IMR-90 (cell line): ENCODE results near the gene RC3H1. TPM values are rescaled to one million over a fixed set of nuclear protein-coding genes. Genes with fewer than 3 reads are reported as not detected.

Experiments
- ATAC-seq: fragments of 200-7000 bp; cut with Tn5 transposase; 2 replicates; pipeline ENCODE4 v1.9.1; 2020; ENCODE audit warnings: low read depth, mild to moderate bottlenecking, moderate library complexity
- BruUV-seq: library from RNA; stranded (reverse); fragments of 400-500 nt; replicated peaks from 2 replicates; lab custom pipeline; 2021; lab: Mats Ljungman, UMichigan
- CTCF ChIA-PET: fragments of 300-600 bp; formaldehyde crosslinking; extraction: SDS; loops from one replicate; lab custom pipeline; 2021; ENCODE audit warnings: antibody characterized with exemption; lab: Yijun Ruan, JAX
- POLR2A ChIA-PET: fragments of 300-600 bp; sonication (Branson Sonifier 250); formaldehyde crosslinking; loops from one replicate; lab custom pipeline; 2022; ENCODE audit warnings: antibody characterized with exemption; ENCODE audit not compliant: unreplicated experiment; lab: Charles Lee
- DNase-seq: peaks from one replicate; pipeline ENCODE4 v3.0.0; 2013
- H2AFZ ChIP-seq: replicated peaks from 2 replicates; pipeline ENCODE3; 2013; ENCODE audit warnings: low read length, mild to moderate bottlenecking; ENCODE audit not compliant: poor library complexity
- H2AK5ac ChIP-seq: 2 replicates; pipeline ENCODE4 v1.6.1; 2013; ENCODE audit warnings: low read depth, low read length, inconsistent platforms
- H2AK9ac ChIP-seq: replicated peaks from 2 replicates; pipeline ENCODE3; 2013; ENCODE audit warnings: mild to moderate bottlenecking, low read depth, low read length, moderate library complexity; ENCODE audit not compliant: poor library complexity
- H2BK120ac ChIP-seq: 2 replicates; pipeline ENCODE4 v1.6.1; 2013; ENCODE audit warnings: low read depth, low read length, inconsistent platforms
- H2BK15ac ChIP-seq: 3 replicates; pipeline ENCODE4 v1.6.1; 2013; ENCODE audit warnings: low read depth, low read length, inconsistent platforms
- H2BK20ac ChIP-seq: 2 replicates; pipeline ENCODE4 v1.6.1; 2013; ENCODE audit warnings: low read depth, mild to moderate bottlenecking, inconsistent platforms, low read length, moderate library complexity
- H2BK5ac ChIP-seq: 2 replicates; pipeline ENCODE4 v1.6.1; 2013; ENCODE audit warnings: mild to moderate bottlenecking, low read depth, low read length, inconsistent platforms; ENCODE audit not compliant: poor library complexity, severe bottlenecking
- H3K14ac ChIP-seq: replicated peaks from 2 replicates; pipeline ENCODE4 v1.6.1; 2013; ENCODE audit warnings: low read depth, low read length, inconsistent platforms
- H3K18ac ChIP-seq: 2 replicates; pipeline ENCODE4 v1.6.1; 2013; ENCODE audit warnings: low read depth, low read length, control low read depth
- H3K23ac ChIP-seq: 2 replicates; pipeline ENCODE4 v1.6.1; 2013; ENCODE audit warnings: low read depth, low read length, inconsistent platforms
- H3K27ac ChIP-seq: 2 replicates; pipeline ENCODE4 v1.5.1; 2013; ENCODE audit warnings: mild to moderate bottlenecking, control low read depth, low read length; ENCODE audit not compliant: insufficient read depth
- H3K27me3 ChIP-seq: 2 replicates; pipeline ENCODE4 v1.6.1; 2013; ENCODE audit warnings: low read length; ENCODE audit not compliant: control insufficient read depth, insufficient read depth
- H3K36me3 ChIP-seq: 2 replicates; pipeline ENCODE4 v1.6.1; 2013; ENCODE audit warnings: low read length, mixed read lengths; ENCODE audit not compliant: control insufficient read depth, insufficient read depth
- H3K4ac ChIP-seq: 2 replicates; pipeline ENCODE4 v1.6.1; 2013; ENCODE audit warnings: low read depth, low read length, inconsistent platforms
- H3K4me1 ChIP-seq: 2 replicates; pipeline ENCODE4 v1.6.1; 2013; ENCODE audit warnings: low read length, mixed read lengths; ENCODE audit not compliant: control insufficient read depth, insufficient read depth
- H3K4me2 ChIP-seq: 2 replicates; pipeline ENCODE4 v1.6.1; 2013; ENCODE audit warnings: low read depth, mild to moderate bottlenecking, control low read depth, low read length, moderate library complexity
- H3K4me3 ChIP-seq: 2 replicates; pipeline ENCODE4 v1.5.1; 2013; ENCODE audit warnings: low read depth, mild to moderate bottlenecking, control low read depth, low read length, moderate library complexity; ENCODE audit not compliant: insufficient read depth
- H3K56ac ChIP-seq: 2 replicates; pipeline ENCODE4 v1.6.1; 2013; ENCODE audit warnings: low read length, inconsistent platforms; ENCODE audit not compliant: insufficient read depth; ENCODE audit errors: extremely low read depth
- H3K79me1 ChIP-seq, 2 experiments: 2 replicates each; pipeline ENCODE4 v1.6.1; 2013; ENCODE audit warnings: low read length in 2 of 2, inconsistent platforms in 1 of 2, low read depth in 1 of 2
- H3K9ac ChIP-seq: 2 replicates; pipeline ENCODE4 v1.6.1; 2013; ENCODE audit warnings: low read depth, low read length, control low read depth
- H3K9me1 ChIP-seq: 2 replicates; pipeline ENCODE4 v1.6.1; 2013; ENCODE audit warnings: low read length, inconsistent platforms; ENCODE audit not compliant: insufficient read depth
- H3K9me3 ChIP-seq: 2 replicates; pipeline ENCODE4 v1.6.1; 2013; ENCODE audit warnings: low read length; ENCODE audit not compliant: control insufficient read depth, insufficient read depth
- H4K20me1 ChIP-seq: 2 replicates; pipeline ENCODE4 v1.6.1; 2013; ENCODE audit warnings: low read length, inconsistent platforms; ENCODE audit not compliant: insufficient read depth
- H4K5ac ChIP-seq: 2 replicates; pipeline ENCODE4 v1.6.1; 2013; ENCODE audit warnings: mild to moderate bottlenecking, low read depth, low read length, control low read depth
- H4K8ac ChIP-seq, 2 experiments: 2 replicates each; pipeline ENCODE4 v1.6.1; 2013; ENCODE audit warnings: low read depth in 2 of 2, low read length in 2 of 2, control low read depth in 1 of 2, inconsistent platforms in 1 of 2
- H4K91ac ChIP-seq: 2 replicates; pipeline ENCODE4 v1.6.1; 2013; ENCODE audit warnings: low read depth, low read length, inconsistent platforms; ENCODE audit not compliant: insufficient read depth
- CEBPB ChIP-seq: IDR thresholded peaks from 2 replicates; pipeline ENCODE4 v1.6.1; 2012; ENCODE audit warnings: low read depth, low read length, improper control_type of control experiment
- WGBS, 2 experiments: methylation state at CpG; one replicate each; pipeline versions ENCODE4 v1.1.5 to v1.1.7; 2013; ENCODE audit warnings: missing lambda C conversion rate in 2 of 2; ENCODE audit not compliant: insufficient read length in 1 of 2; ENCODE audit errors: extremely low coverage in 2 of 2; 5-methylcytosine and 5-hydroxymethylcytosine counted together
- dilution Hi-C: fragments of 300-500 bp; cut with HindIII; formaldehyde crosslinking; loops from one replicate; pipeline ENCODE4 v1.14.3; 2018; ENCODE audit warnings: low sequenced_read_pairs; ENCODE audit not compliant: unreplicated experiment
- in situ Hi-C: fragments of 300-500 bp; cut with MboI; formaldehyde crosslinking; loops from 3 replicates; pipeline ENCODE4 v1.14.3; 2019; ENCODE audit warnings: low sequenced_read_pairs, inconsistent platforms, mixed read lengths
- intact Hi-C: fragments of 100-400 bp; cut with micrococcal nuclease; formaldehyde crosslinking; loops from 2 replicates; pipeline ENCODE4 v1.10.0; 2022
- polyA plus RNA-seq, 3 experiments: library from polyadenylated mRNA; depleted of rRNA; stranded (reverse); fragments of >200 nt; gene quantifications; 2 replicates each; pipeline ENCODE4 v1.2.3, GENCODE V29; 2012; ENCODE audit warnings: low replicate concordance in 1 of 3
- total RNA-seq: library from RNA; depleted of rRNA; stranded (reverse); fragments of >200 nt; gene quantifications from 2 replicates; pipeline ENCODE4 v1.2.3, GENCODE V29; 2012

Gene RC3H1
- total and polyA plus RNA-seq, 2 of the 4 experiments (the other 2 are of a cell fraction) = 5.1 to 39.3 TPM

GRCh38 chr1:174022976-174023277, 770 bp upstream of the RC3H1 start:
- H3K14ac ChIP-seq = peak overlapping the region; percentile 100
- no peak for DNase-seq
- no peak overlapping the region for H3K18ac ChIP-seq
- in situ Hi-C loops (no loop called here), intact Hi-C loops (loop anchor here (5.0 kb wide), 1 partner anchor 49 kb away; no protein-coding TSS in a partner anchor), dilution Hi-C loops (no loop called here)
- no peak for ATAC-seq
- CTCF ChIA-PET = interaction anchor here (0.6 kb wide), 1 partner anchor 75 kb away, joined by 4 read pairs; no protein-coding TSS in a partner anchor
- BruUV-seq = no TSS peak
- H3K23ac ChIP-seq = peak overlapping the region; percentile 99
- H3K9me1 ChIP-seq = peaks cover 4% of the 10 kb centered on the region
- H3K56ac ChIP-seq = peak overlapping the region; percentile 93
- no peaks in the 10 kb centered on the region for H3K36me3 ChIP-seq
- no CpG with 5 or more reads among the region's 4 CpGs for WGBS, 2 experiments
- no peak overlapping the region for H3K27ac ChIP-seq
- no peak for TF ChIP-seq CEBPB
- H2BK120ac ChIP-seq = peak overlapping the region; percentile 95
- peak overlapping the region; percentile 91; the same call in 2 of the 3 replicates for H2BK15ac ChIP-seq
- H2AFZ ChIP-seq = peak overlapping the region; percentile 93
- H3K27me3 ChIP-seq = no peaks in the 10 kb centered on the region
- H2BK5ac ChIP-seq = peak overlapping the region; percentile 10
- peaks cover 6% of the 10 kb centered on the region for H3K4me1 ChIP-seq
- peak overlapping the region; percentile 86; the same call in 1 of the 2 replicates for H4K91ac ChIP-seq
- H4K5ac ChIP-seq = peak overlapping the region; percentile 11; the same call in 1 of the 2 replicates
- peaks cover 0 to 26% of the 10 kb centered on the region in 2 experiments; a peak in 2 of 4 replicates for H3K79me1 ChIP-seq
- H4K20me1 ChIP-seq = peaks cover 29% of the 10 kb centered on the region
- peak overlapping the region; percentile 97 for H2AK9ac ChIP-seq
- no peaks in the 10 kb centered on the region for H3K9me3 ChIP-seq
- H3K4me3 ChIP-seq = peak overlapping the region; percentile 99; the same call in 1 of the 2 replicates
- H2BK20ac ChIP-seq = peak overlapping the region; percentile 72; the same call in 1 of the 2 replicates
- POLR2A ChIA-PET = interaction anchor here (0.6 to 1.0 kb wide), 4 partner anchors 8 to 195 kb away, joined by 3 to 6 read pairs (median 4); no protein-coding TSS in a partner anchor
- H4K8ac ChIP-seq = peak overlapping the region; percentile 89 to 93
- peak overlapping the region; percentile 93 for H3K4me2 ChIP-seq
- H2AK5ac ChIP-seq = no peak overlapping the region; the same call in 1 of the 2 replicates
- peak overlapping the region; percentile 99 for H3K4ac ChIP-seq
- H3K9ac ChIP-seq = peak overlapping the region; percentile 96
